PC-3 (cell line): ENCODE data around the gene MYO5B. TPM values are rescaled to one million over a fixed set of nuclear protein-coding genes. Genes with fewer than 3 reads are reported as not detected.
"Not testable (repeated sequence)": the region's sequence is repeated elsewhere in the genome, so short reads cannot be mapped to it uniquely, and the experiment has no call there.

Experiments used
- ATAC-seq: fragments of 200-7000 bp; cut with Tn5 transposase; 2 replicates; pipeline ENCODE4 v1.9.1; 2020; ENCODE audit warnings: mild to moderate bottlenecking, moderate library complexity
- BruUV-seq: library from RNA; stranded (reverse); fragments of 400-500 nt; replicated peaks from 2 replicates; lab custom pipeline; 2021; lab: Mats Ljungman, UMichigan
- CTCF ChIA-PET: fragments of 300-600 bp; sonication (Branson Sonifier 250); formaldehyde crosslinking; loops from one replicate; lab custom pipeline; 2022; ENCODE audit warnings: antibody characterized with exemption; lab: Charles Lee
- POLR2A ChIA-PET: fragments of 300-600 bp; sonication (Branson Sonifier 250); formaldehyde crosslinking; loops from one replicate; lab custom pipeline; 2022; ENCODE audit warnings: antibody characterized with exemption; ENCODE audit not compliant: unreplicated experiment; lab: Charles Lee
- DNase-seq: peaks from one replicate; pipeline ENCODE4 v3.0.0-alpha.2; 2015
- H2AFZ ChIP-seq: fragments of 300-600 bp; sonication (generic); 2 replicates; pipeline ENCODE4 v1.6.0; 2016; ENCODE audit warnings: antibody characterized with exemption, low read length
- H3F3A ChIP-seq: fragments of 300-600 bp; sonication (generic); one replicate; pipeline ENCODE4 v1.6.0; 2017; ENCODE audit warnings: antibody characterized with exemption, low read length, control low read depth, mild to moderate bottlenecking; ENCODE audit not compliant: unreplicated experiment
- H3K27ac ChIP-seq: fragments of 300-600 bp; sonication (generic); 2 replicates; pipeline ENCODE4 v1.5.1; 2016; ENCODE audit warnings: mild to moderate bottlenecking, low read length
- H3K27me3 ChIP-seq: fragments of 300-600 bp; sonication (generic); 2 replicates; pipeline ENCODE4 v1.6.1; 2016; ENCODE audit warnings: low read length, mixed read lengths
- H3K36me3 ChIP-seq: fragments of 300-600 bp; sonication (generic); 2 replicates; pipeline ENCODE4 v1.6.1; 2016; ENCODE audit warnings: low read depth, mixed run types, low read length, mixed read lengths
- H3K4me1 ChIP-seq: fragments of 300-600 bp; sonication (generic); 2 replicates; pipeline ENCODE4 v1.5.1; 2016; ENCODE audit warnings: low read length; ENCODE audit not compliant: insufficient read depth
- H3K4me2 ChIP-seq: fragments of 300-600 bp; sonication (generic); 2 replicates; pipeline ENCODE4 v1.6.0; 2016; ENCODE audit warnings: low read length
- H3K4me3 ChIP-seq: fragments of 300-600 bp; sonication (generic); 2 replicates; pipeline ENCODE4 v1.5.1; 2016; ENCODE audit warnings: mild to moderate bottlenecking, low read length, mixed read lengths
- H3K79me2 ChIP-seq: fragments of 300-600 bp; sonication (generic); 2 replicates; pipeline ENCODE4 v1.6.1; 2017; ENCODE audit warnings: low read length, mixed read lengths
- H3K9ac ChIP-seq: fragments of 300-600 bp; sonication (generic); 2 replicates; pipeline ENCODE4 v1.6.0; 2016; ENCODE audit warnings: mild to moderate bottlenecking, low read length
- H3K9me2 ChIP-seq: fragments of 300-600 bp; sonication (generic); replicated peaks from 2 replicates; pipeline ENCODE4 v1.6.1; 2016; ENCODE audit warnings: mixed run types, low read length, mixed read lengths
- H3K9me3 ChIP-seq: fragments of 300-600 bp; sonication (generic); 2 replicates; pipeline ENCODE4 v1.6.1; 2016; ENCODE audit warnings: low read length, mixed read lengths
- H4K20me1 ChIP-seq: fragments of 300-600 bp; sonication (generic); 2 replicates; pipeline ENCODE4 v1.6.1; 2016; ENCODE audit warnings: low read length, mixed read lengths
- CTCF ChIP-seq: fragments of 300-600 bp; sonication (generic); conservative IDR thresholded peaks from 2 replicates; pipeline ENCODE4 v1.5.1; 2017; ENCODE audit warnings: antibody characterized with exemption, low read depth, mild to moderate bottlenecking, low read length
- EZH2 ChIP-seq: fragments of 300-600 bp; sonication (generic); IDR thresholded peaks from one replicate; pipeline ENCODE4 v1.6.1; 2017; ENCODE audit warnings: antibody characterized with exemption, mild to moderate bottlenecking, low read length; ENCODE audit not compliant: unreplicated experiment
- EZH2phosphoT487 ChIP-seq: fragments of 300-600 bp; sonication (generic); IDR thresholded peaks from 2 replicates; pipeline ENCODE4 v1.6.1; 2018; ENCODE audit warnings: mild to moderate bottlenecking, antibody characterized with exemption, low read length, borderline replicate concordance
- intact Hi-C: fragments of 100-400 bp; cut with micrococcal nuclease; formaldehyde crosslinking; loops from 2 replicates; pipeline ENCODE4 v1.9.0; 2023
- total RNA-seq: library from RNA; depleted of rRNA; stranded (reverse); fragments of >200 nt; gene quantifications from 2 replicates; pipeline ENCODE4 v1.2.3, GENCODE V29; 2014

MYO5B gene
- total RNA-seq, 1 experiment from 2014 or later, result 10.7 TPM

DNA sequence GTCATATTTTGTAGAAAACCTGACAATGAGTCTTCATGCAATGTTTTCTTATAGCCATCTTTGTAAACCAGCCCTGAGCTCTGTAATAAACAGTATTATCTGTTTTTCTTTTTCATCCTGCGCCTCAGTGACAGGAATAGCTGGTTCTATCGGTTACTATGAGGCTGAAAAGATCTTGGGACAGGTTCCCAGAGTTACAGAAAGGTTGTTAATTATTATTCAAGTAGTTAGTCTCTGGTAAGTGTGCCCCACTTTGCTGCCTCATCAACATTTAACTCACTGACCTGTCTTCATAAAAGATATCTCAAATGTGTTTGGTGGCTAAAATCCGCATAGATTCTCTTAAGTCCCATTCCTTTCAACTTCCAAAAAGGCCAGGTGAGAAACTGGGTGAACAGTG, 400.2 kb downstream of the MYO5B start:
- DNase-seq (no peak), ATAC-seq (no peak)
- ChIA-PET CTCF (no interaction called here), POLR2A (no interaction called here)
- intact Hi-C loops, result loop anchor here (5.0 kb wide), 1 partner anchor 63 kb away; no protein-coding TSS in a partner anchor
- no peaks in the 10 kb centered on the region for H3K27me3 ChIP-seq
- H3K9ac ChIP-seq, result no peak overlapping the region
- H3K9me2 ChIP-seq, result no peaks in the 10 kb centered on the region
- TF ChIP-seq EZH2 (no peak), CTCF (no peak), EZH2phosphoT487 (no peak)
- H3K36me3 ChIP-seq, result no peaks in the 10 kb centered on the region
- H3K27ac ChIP-seq, result no peak overlapping the region
- no peaks in the 10 kb centered on the region for H3F3A ChIP-seq
- H3K4me3 ChIP-seq, result no peak overlapping the region
- H3K79me2 ChIP-seq, result no peaks in the 10 kb centered on the region
- no TSS peak for BruUV-seq
- H3K4me1 ChIP-seq, result peaks cover 8% of the 10 kb centered on the region; the same call in 1 of the 2 replicates
- no peak overlapping the region for H2AFZ ChIP-seq
- H4K20me1 ChIP-seq, result no peaks in the 10 kb centered on the region
- H3K9me3 ChIP-seq, result no peaks in the 10 kb centered on the region
- no peak overlapping the region for H3K4me2 ChIP-seq

DNA sequence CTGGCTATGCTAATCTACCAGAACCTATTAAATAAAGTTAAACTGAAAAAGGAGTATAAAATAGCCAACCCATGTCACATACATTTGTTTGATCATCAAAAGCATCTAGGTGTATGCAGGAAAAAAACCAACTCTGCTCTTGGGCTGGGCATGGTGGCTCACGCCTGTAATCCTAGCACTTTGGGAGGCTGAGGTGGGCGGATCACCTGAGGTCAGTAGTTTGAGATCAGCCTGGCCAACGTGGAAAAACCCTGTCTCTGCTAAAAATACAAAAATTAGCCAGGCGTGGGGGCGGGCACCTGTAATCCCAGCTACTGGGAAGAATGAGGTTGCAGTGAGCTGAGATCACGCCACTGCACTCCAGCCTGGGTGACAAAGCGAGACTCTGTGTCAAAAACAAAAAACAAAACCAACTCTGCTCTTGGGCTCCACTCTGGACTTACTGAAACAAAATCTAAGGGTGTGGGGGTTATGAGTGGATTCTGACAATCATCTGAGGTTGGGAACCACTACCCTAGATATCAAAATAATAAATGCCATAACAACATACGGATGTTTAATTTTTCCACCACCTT, 405.3 kb downstream of the MYO5B start:
- H3K79me2 ChIP-seq, H3F3A ChIP-seq, H4K20me1 ChIP-seq, H3K27me3 ChIP-seq, BruUV-seq, H3K36me3 ChIP-seq, DNase-seq, intact Hi-C loops, H2AFZ ChIP-seq, H3K9me2 ChIP-seq, CTCF ChIA-PET, H3K27ac ChIP-seq, ATAC-seq, H3K9me3 ChIP-seq, POLR2A ChIA-PET, H3K9ac ChIP-seq, H3K4me1 ChIP-seq, H3K4me3 ChIP-seq, H3K4me2 ChIP-seq: not testable (repeated sequence)

DNA sequence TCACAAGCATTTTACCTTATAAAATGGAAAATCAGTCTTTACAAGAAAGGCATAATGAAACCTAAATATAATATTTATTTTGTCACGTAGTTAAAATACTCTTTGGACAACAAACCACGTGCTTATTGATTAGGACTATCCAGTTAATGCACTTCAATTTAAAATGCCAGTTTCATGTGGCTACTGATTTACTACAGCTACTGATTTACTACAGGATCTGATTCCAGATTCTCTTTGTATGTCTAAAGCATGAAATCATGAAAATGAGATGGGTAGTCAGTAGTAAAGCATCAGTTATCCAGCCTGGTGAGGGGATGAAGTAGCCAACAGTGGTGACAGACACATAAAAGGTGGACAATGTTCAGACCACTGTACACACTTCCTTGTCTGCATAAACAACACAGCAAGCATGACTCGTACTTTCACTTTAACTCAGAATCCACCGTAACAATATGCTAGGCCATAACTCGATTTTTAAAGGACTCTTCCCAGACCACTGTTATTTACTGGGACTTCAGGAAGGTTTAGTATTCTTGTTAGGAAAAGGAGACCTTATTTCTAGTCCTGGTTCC, 406.5 kb downstream of the MYO5B start:
- Histone ChIP-seq H3K79me2 (no peaks in the 10 kb centered on the region), H4K20me1 (no peaks in the 10 kb centered on the region), H3K36me3 (no peaks in the 10 kb centered on the region), H2AFZ (peak overlapping the region; percentile 61), H3K4me1 (0 out of 2 replicates have a peak, but pooled peaks cover 4% of the 10 kb centered on the region), H3K27ac (no peak overlapping the region), H3K4me2 (peak overlapping the region; percentile 75), H3F3A (no peaks in the 10 kb centered on the region), H3K9ac (peak overlapping the region; percentile 17), H3K4me3 (peak overlapping the region; percentile 37; the same call in 1 of the 2 replicates), H3K9me3 (no peaks in the 10 kb centered on the region), H3K9me2 (no peaks in the 10 kb centered on the region), H3K27me3 (no peaks in the 10 kb centered on the region)
- peak; percentile 14 for DNase-seq
- ChIA-PET CTCF (no interaction called here), POLR2A (interaction anchor here (0.7 kb wide), 1 partner anchor 356 kb away, joined by 6 read pairs; no protein-coding TSS in a partner anchor)
- no TSS peak for BruUV-seq
- TF ChIP-seq CTCF (no peak), EZH2phosphoT487 (no peak), EZH2 (no peak)
- ATAC-seq, result peak; percentile 58
- intact Hi-C loops, result no loop called here
